GM23338 (cell line): ENCODE results near the gene PCLAF. TPM values are rescaled to one million over a fixed set of nuclear protein-coding genes. Genes with fewer than 3 reads are reported as not detected.

Source experiments
- ATAC-seq: fragments of 200-7000 bp; cut with Tn5 transposase; 3 replicates; pipeline ENCODE4 v1.9.1; 2020
- DNase-seq: peaks from one replicate; pipeline ENCODE4 v3.0.0-alpha.2; 2015; ENCODE audit warnings: low spot score
- H2AFZ ChIP-seq: fragments of 200-600 bp; sonication (generic); 2 replicates; pipeline ENCODE4 v1.8.0; 2016; ENCODE audit warnings: antibody characterized with exemption, mild to moderate bottlenecking, moderate library complexity
- H3F3A ChIP-seq: fragments of 200-600 bp; sonication (generic); replicated peaks from 2 replicates; pipeline ENCODE4 v1.8.0; 2017; ENCODE audit warnings: antibody characterized with exemption, mixed run types, low read depth
- H3K27ac ChIP-seq: fragments of 200-600 bp; sonication (generic); 2 replicates; pipeline ENCODE4 v1.6.1; 2016; ENCODE audit warnings: low read depth
- H3K27me3 ChIP-seq: fragments of 200-600 bp; sonication (generic); 2 replicates; pipeline ENCODE4 v1.8.0; 2016; ENCODE audit warnings: mild to moderate bottlenecking, mixed run types, moderate library complexity; ENCODE audit not compliant: insufficient read depth
- H3K36me3 ChIP-seq: fragments of 200-600 bp; sonication (generic); 2 replicates; pipeline ENCODE4 v1.8.0; 2016; ENCODE audit warnings: mild to moderate bottlenecking; ENCODE audit not compliant: insufficient read depth
- H3K4me1 ChIP-seq: fragments of 200-600 bp; sonication (generic); 2 replicates; pipeline ENCODE4 v1.8.0; 2016; ENCODE audit warnings: mild to moderate bottlenecking, moderate library complexity; ENCODE audit not compliant: insufficient read depth
- H3K4me2 ChIP-seq: fragments of 200-600 bp; sonication (generic); 2 replicates; pipeline ENCODE4 v1.7.1; 2017; ENCODE audit warnings: mixed run types
- H3K4me3 ChIP-seq: fragments of 200-600 bp; sonication (generic); 2 replicates; pipeline ENCODE4 v1.6.1; 2016; ENCODE audit warnings: mixed run types
- H3K79me2 ChIP-seq: fragments of 200-600 bp; sonication (generic); replicated peaks from 2 replicates; pipeline ENCODE4 v1.8.0; 2017; ENCODE audit warnings: mild to moderate bottlenecking; ENCODE audit not compliant: insufficient read depth
- H3K9me2 ChIP-seq: fragments of 200-600 bp; sonication (generic); 2 replicates; pipeline ENCODE4 v1.8.0; 2017; ENCODE audit not compliant: insufficient read depth
- H4K20me1 ChIP-seq: fragments of 200-600 bp; sonication (generic); replicated peaks from 2 replicates; pipeline ENCODE4 v1.8.0; 2017; ENCODE audit warnings: mild to moderate bottlenecking; ENCODE audit not compliant: insufficient read depth
- H3K27ac Mint-ChIP-seq: 2 replicates; pipeline ENCODE4 v1.8.0; 2020; ENCODE audit warnings: inconsistent platforms, mild to moderate bottlenecking, moderate library complexity, mixed read lengths
- H3K27me3 Mint-ChIP-seq: 3 replicates; pipeline ENCODE4 v1.8.0; 2022; ENCODE audit warnings: low read depth, mild to moderate bottlenecking, moderate library complexity, mixed read lengths, inconsistent platforms; ENCODE audit not compliant: insufficient read depth, poor library complexity
- H3K36me3 Mint-ChIP-seq: 3 replicates; pipeline ENCODE4 v1.8.0; 2021; ENCODE audit warnings: low read depth, mild to moderate bottlenecking, inconsistent platforms, moderate library complexity, mixed read lengths
- H3K4me1 Mint-ChIP-seq: 3 replicates; pipeline ENCODE4 v1.8.0; 2020; ENCODE audit warnings: mild to moderate bottlenecking, inconsistent platforms, mixed read lengths
- H3K4me3 Mint-ChIP-seq: 3 replicates; pipeline ENCODE4 v1.8.0; 2021; ENCODE audit warnings: moderate library complexity, mild to moderate bottlenecking, inconsistent platforms, mixed read lengths
- H3K9me3 Mint-ChIP-seq: 3 replicates; pipeline ENCODE4 v1.8.0; 2020; ENCODE audit warnings: moderate library complexity, mild to moderate bottlenecking, inconsistent platforms, mixed read lengths
- CREB1 ChIP-seq: fragments of 250-450 bp; sonication (Bioruptor Pico); IDR thresholded peaks from 2 replicates; pipeline ENCODE4 v1.5.0; 2020; ENCODE audit warnings: low read depth, mild to moderate bottlenecking, moderate library complexity
- CTCF ChIP-seq, 2 experiments: fragments of 200-600 bp in 1 of 2; sonication (generic) in 1 of 2; conservative IDR thresholded peaks; 2 replicates each; pipeline versions ENCODE4 v1.5.1 to v1.6.1; 2016 to 2017; ENCODE audit warnings: antibody characterized with exemption in 2 of 2, low read depth in 2 of 2, mild to moderate bottlenecking in 2 of 2, moderate library complexity in 1 of 2
- ETS1 ChIP-seq: IDR thresholded peaks from 2 replicates; pipeline ENCODE4 v1.6.1; 2016; ENCODE audit warnings: antibody characterized with exemption
- EZH2 ChIP-seq: fragments of 200-600 bp; sonication (generic); IDR thresholded peaks from one replicate; pipeline ENCODE4 v1.8.0; 2017; ENCODE audit warnings: antibody characterized with exemption, mild to moderate bottlenecking, low read depth; ENCODE audit not compliant: unreplicated experiment
- EZH2phosphoT487 ChIP-seq: fragments of 200-600 bp; sonication (generic); IDR thresholded peaks from one replicate; pipeline ENCODE4 v1.8.1; 2018; ENCODE audit warnings: antibody characterized with exemption; ENCODE audit not compliant: unreplicated experiment
- JUNB ChIP-seq: IDR thresholded peaks from one replicate; pipeline ENCODE4 v1.6.1; 2016; ENCODE audit warnings: antibody characterized with exemption; ENCODE audit not compliant: unreplicated experiment
- NANOG ChIP-seq: IDR thresholded peaks from 2 replicates; pipeline ENCODE4 v1.6.1; 2016; ENCODE audit warnings: antibody characterized with exemption, borderline replicate concordance
- POLR2AphosphoS5 ChIP-seq: IDR thresholded peaks from 2 replicates; pipeline ENCODE4 v1.6.1; 2016; ENCODE audit warnings: antibody characterized with exemption, low read depth
- REST ChIP-seq: IDR thresholded peaks from one replicate; pipeline ENCODE4 v1.6.1; 2018; ENCODE audit warnings: antibody characterized with exemption; ENCODE audit not compliant: unreplicated experiment
- STAT1 ChIP-seq: IDR thresholded peaks from one replicate; pipeline ENCODE4 v1.6.1; 2016; ENCODE audit warnings: antibody characterized with exemption; ENCODE audit not compliant: unreplicated experiment
- ZNF114 ChIP-seq: fragments of 250-450 bp; sonication (Bioruptor Pico); IDR thresholded peaks from 2 replicates; pipeline ENCODE4 v1.5.0; 2020; ENCODE audit warnings: mild to moderate bottlenecking, moderate library complexity
- ZNF331 ChIP-seq: fragments of 250-450 bp; sonication (Bioruptor Pico); IDR thresholded peaks from 2 replicates; pipeline ENCODE4 v1.5.0; 2020; ENCODE audit warnings: low read depth, mild to moderate bottlenecking, moderate library complexity
- ZNF462 ChIP-seq: fragments of 250-450 bp; sonication (Bioruptor Pico); IDR thresholded peaks from 2 replicates; pipeline ENCODE4 v1.5.0; 2020; ENCODE audit warnings: mild to moderate bottlenecking, moderate library complexity
- polyA plus RNA-seq: library from polyadenylated mRNA; unstranded; fragments of >200 nt; fragmentation: Nextera tagmentation; extraction: Ambion mirVana; gene quantifications from 2 replicates; pipeline ENCODE4 v1.2.1, GENCODE V29; 2016
- total RNA-seq: library from RNA; depleted of rRNA; stranded (reverse); fragments of >200 nt; shearing (Covaris generic); gene quantifications from 2 replicates; pipeline ENCODE4 v1.2.3, GENCODE V29; 2014

Gene PCLAF
- total and polyA plus RNA-seq, 2 experiments from 2014 or later = 48.9 to 206 TPM

- H2AFZ ChIP-seq = 0 out of 2 replicates have a peak overlapping the region, but pooled peaks have one; percentile 25
- H3K79me2 ChIP-seq = peaks cover 54% of the 10 kb centered on the region
- TF ChIP-seq STAT1 (no peak), CREB1 (CRISPR knock-in tag) (no peak), NANOG (no peak), ZNF114 (CRISPR knock-in tag) (no peak), ZNF331 (no peak), ZNF462 (CRISPR knock-in tag) (no peak), ETS1 (no peak), CTCF (conservative IDR thresholded peaks at IDR 0.05; ENCODE audit: low read depth in 2 of 2) (no peak), EZH2phosphoT487 (no peak), REST (no peak), JUNB (no peak), POLR2AphosphoS5 (no peak), EZH2 (no peak)
- H3K27ac ChIP-seq = peak overlapping the region; percentile 90
- no peaks in the 10 kb centered on the region for H3K27me3 ChIP-seq
- H3K4me3 ChIP-seq = peak overlapping the region; percentile 80
- Mint-ChIP-seq H3K9me3 (no peaks in the 10 kb centered on the region), H3K27ac (peak overlapping the region; percentile 97), H3K4me1 (peaks cover 10% of the 10 kb centered on the region), H3K27me3 (peaks cover 5% of the 10 kb centered on the region), H3K36me3 (no peaks in the 10 kb centered on the region; the same call in 1 of the 3 replicates), H3K4me3 (peak overlapping the region; percentile 82)
- H3K9me2 ChIP-seq = no peaks in the 10 kb centered on the region
- ATAC-seq (no peak), DNase-seq (no peak)
- no peaks in the 10 kb centered on the region for H3K36me3 ChIP-seq
- H3K4me1 ChIP-seq = peaks cover 8% of the 10 kb centered on the region
- H3F3A ChIP-seq = peaks cover 7% of the 10 kb centered on the region; the same call in 1 of the 2 replicates
- no peaks in the 10 kb centered on the region; the same call in 1 of the 2 replicates for H4K20me1 ChIP-seq
- H3K4me2 ChIP-seq = peak overlapping the region; percentile 95
Observed at GRCh38 chr15:64354688-64355344, 26.4 kb downstream of the PCLAF start.
